RWPE1 (cell line): ENCODE data around the gene TTLL1.

ENCODE experiments used
- CTCF ChIA-PET: fragments of 350-600 bp; sonication (Branson Sonifier 250); formaldehyde crosslinking; extraction: SDS; loops from one replicate; lab custom pipeline; 2021; lab: Yijun Ruan, JAX
- POLR2A ChIA-PET: fragments of 400-600 bp; formaldehyde crosslinking; extraction: SDS; loops from one replicate; lab custom pipeline; 2020; ENCODE audit warnings: antibody characterized with exemption; ENCODE audit not compliant: low non-redundant PET; lab: Yijun Ruan, JAX
- DNase-seq: peaks from one replicate; pipeline ENCODE4 v3.0.0; 2012; ENCODE audit warnings: low spot score
- H3K27ac ChIP-seq: fragments of 450-650 bp; 2 replicates; pipeline ENCODE4 v1.5.1; 2017
- CTCF ChIP-seq: fragments of 450-650 bp; conservative IDR thresholded peaks from 2 replicates; pipeline ENCODE4 v1.5.1; 2017; ENCODE audit warnings: low read depth, mild to moderate bottlenecking

The TTLL1 gene

GRCh38 chr22:42994276-42994916, 94.8 kb downstream of the TTLL1 start:
- no peak for DNase-seq
- CTCF ChIA-PET, result no interaction called here
- POLR2A ChIA-PET, result no interaction called here
- H3K27ac ChIP-seq, result peak overlapping the region; percentile 91
- no peak for TF ChIP-seq CTCF

GRCh38 chr22:42993651-42994275, 95.4 kb downstream of the TTLL1 start:
- ChIA-PET POLR2A (no interaction called here), CTCF (no interaction called here)
- DNase-seq, result no peak
- no peak for TF ChIP-seq CTCF
- H3K27ac ChIP-seq, result peak overlapping the region; percentile 91

- no peak for TF ChIP-seq CTCF
- H3K27ac ChIP-seq, result no peak overlapping the region
- ChIA-PET POLR2A (no interaction called here), CTCF (no interaction called here)
- DNase-seq, result no peak
Measured at GRCh38 chr22:42992886-42993479, 96.2 kb downstream of the TTLL1 start.

GRCh38 chr22:42992092-42992491, 97.1 kb downstream of the TTLL1 start:
- TF ChIP-seq CTCF, result no peak
- DNase-seq, result no peak
- no peak overlapping the region for H3K27ac ChIP-seq
- ChIA-PET CTCF (interaction anchor here (0.7 kb wide), 1 partner anchor 52 kb away, joined by 5 read pairs; no protein-coding TSS in a partner anchor), POLR2A (no interaction called here)

GRCh38 chr22:42991010-42991651, 98.1 kb downstream of the TTLL1 start:
- H3K27ac ChIP-seq, result peak overlapping the region; percentile 83
- POLR2A ChIA-PET, result no interaction called here
- no peak for DNase-seq
- CTCF ChIA-PET, result interaction anchor here (1.4 kb wide), 1 partner anchor 18 kb away, joined by 3 read pairs; no protein-coding TSS in a partner anchor
- no peak for TF ChIP-seq CTCF

- peak; percentile 58 for TF ChIP-seq CTCF
- CTCF ChIA-PET, result interaction anchor here (0.6 to 1.4 kb wide), 5 partner anchors 19 to 1443 kb away, joined by 3 to 4 read pairs (median 3); no protein-coding TSS in a partner anchor
- POLR2A ChIA-PET, result no interaction called here
- H3K27ac ChIP-seq, result peak overlapping the region; percentile 83
- DNase-seq, result peak; percentile 77
Measured at GRCh38 chr22:42990131-42990838, 98.9 kb downstream of the TTLL1 start.
